Liver (tissue), 9 donors: ENCODE data around the gene TMEM215. TPM values are rescaled to one million over a fixed set of nuclear protein-coding genes. Genes with fewer than 3 reads are reported as not detected.

ENCODE experiments used
- DNase-seq: peaks from one replicate; pipeline ENCODE4 v3.0.0-alpha.2; 2017; ENCODE audit warnings: low spot score
- H3K27ac ChIP-seq, 2 donors: one replicate each; pipeline ENCODE4 v1.7.0; 2013; ENCODE audit warnings: inconsistent platforms in 2 of 2, low read length in 2 of 2, control low read depth in 1 of 2, low read depth in 1 of 2, mild to moderate bottlenecking in 1 of 2
- H3K27me3 ChIP-seq, 4 donors: one replicate each; pipeline versions ENCODE4 v1.6.1 to v1.7.0; 2013; ENCODE audit warnings: low read length in 3 of 4, inconsistent platforms in 1 of 4, mild to moderate bottlenecking in 1 of 4, moderate library complexity in 1 of 4; ENCODE audit not compliant: control insufficient read depth in 4 of 4, insufficient read depth in 4 of 4
- H3K36me3 ChIP-seq, 4 donors: one replicate each; pipeline versions ENCODE4 v1.6.1 to v1.7.0; 2013; ENCODE audit warnings: low read length in 3 of 4, mild to moderate bottlenecking in 3 of 4, low read depth in 1 of 4, moderate library complexity in 1 of 4; ENCODE audit not compliant: control insufficient read depth in 4 of 4, insufficient read depth in 3 of 4
- H3K4me1 ChIP-seq, 4 donors: one replicate each; pipeline versions ENCODE4 v1.6.1 to v1.7.0; 2013; ENCODE audit warnings: low read length in 3 of 4, mild to moderate bottlenecking in 3 of 4, moderate library complexity in 1 of 4; ENCODE audit not compliant: control insufficient read depth in 4 of 4, insufficient read depth in 4 of 4
- H3K4me3 ChIP-seq, 3 donors: one replicate each; pipeline versions ENCODE4 v1.6.1 to v1.7.0; 2013; ENCODE audit warnings: low read length in 3 of 3, control low read depth in 1 of 3, low read depth in 1 of 3, mild to moderate bottlenecking in 1 of 3
- H3K9ac ChIP-seq, 2 donors: one replicate each; pipeline ENCODE4 v1.7.0; 2013; ENCODE audit warnings: low read length in 2 of 2, mild to moderate bottlenecking in 2 of 2, moderate library complexity in 2 of 2, control low read depth in 1 of 2, low read depth in 1 of 2
- H3K9me3 ChIP-seq, 4 donors: one replicate each; pipeline versions ENCODE4 v1.6.1 to v1.7.0; 2013; ENCODE audit warnings: low read length in 3 of 4; ENCODE audit not compliant: control insufficient read depth in 4 of 4
- EGR1 ChIP-seq, 2 donors: IDR thresholded peaks; 2 replicates each; pipeline ENCODE4 v1.6.1; 2016 to 2018; ENCODE audit warnings: antibody characterized with exemption in 2 of 2, low read depth in 2 of 2
- FOXA1 ChIP-seq: IDR thresholded peaks from 2 replicates; pipeline ENCODE4 v1.6.1; 2016; ENCODE audit warnings: antibody characterized with exemption
- FOXA2 ChIP-seq: IDR thresholded peaks from 2 replicates; pipeline ENCODE4 v1.6.1; 2016; ENCODE audit warnings: antibody characterized with exemption
- GABPA ChIP-seq, 2 donors: IDR thresholded peaks in 1 of 2; conservative IDR thresholded peaks in 1 of 2; 2 replicates each; pipeline ENCODE4 v1.6.1; 2016; ENCODE audit warnings: antibody characterized with exemption in 2 of 2, mild to moderate bottlenecking in 1 of 2, moderate library complexity in 1 of 2
- HNF4A ChIP-seq, 2 donors: conservative IDR thresholded peaks; 2 replicates each; pipeline ENCODE4 v1.6.1; 2016; ENCODE audit warnings: antibody characterized with exemption in 2 of 2, mild to moderate bottlenecking in 2 of 2
- HNF4G ChIP-seq: IDR thresholded peaks from 2 replicates; pipeline ENCODE4 v1.6.1; 2016; ENCODE audit warnings: antibody characterized with exemption
- JUND ChIP-seq, 2 donors: IDR thresholded peaks; 2 replicates each; pipeline ENCODE4 v1.6.1; 2016; ENCODE audit warnings: antibody characterized with exemption in 2 of 2
- NR2F2 ChIP-seq: IDR thresholded peaks from 2 replicates; pipeline ENCODE4 v1.6.1; 2016; ENCODE audit warnings: antibody characterized with exemption
- RAD21 ChIP-seq, 2 donors: IDR thresholded peaks; 2 replicates each; pipeline ENCODE4 v1.6.1; 2016; ENCODE audit warnings: antibody characterized with exemption in 2 of 2, mild to moderate bottlenecking in 2 of 2
- REST ChIP-seq: IDR thresholded peaks from 2 replicates; pipeline ENCODE4 v1.6.1; 2016; ENCODE audit warnings: antibody characterized with exemption, mild to moderate bottlenecking
- RXRA ChIP-seq, 2 donors: IDR thresholded peaks; 2 replicates each; pipeline ENCODE4 v1.6.1; 2017 to 2018; ENCODE audit warnings: antibody characterized with exemption in 2 of 2, mild to moderate bottlenecking in 1 of 2
- SP1 ChIP-seq: IDR thresholded peaks from 2 replicates; pipeline ENCODE4 v1.6.1; 2018; ENCODE audit warnings: antibody characterized with exemption, mild to moderate bottlenecking
- TAF1 ChIP-seq: conservative IDR thresholded peaks from 2 replicates; pipeline ENCODE4 v1.6.1; 2016; ENCODE audit warnings: antibody characterized with exemption, mild to moderate bottlenecking
- YY1 ChIP-seq: IDR thresholded peaks from 2 replicates; pipeline ENCODE4 v1.6.1; 2016; ENCODE audit warnings: antibody characterized with exemption, mild to moderate bottlenecking
- WGBS: extraction: QIAGEN DNeasy Blood & Tissue Kit; methylation state at CpG from one replicate; pipeline ENCODE4 v1.1.7; 2013; 5-methylcytosine and 5-hydroxymethylcytosine counted together
- polyA plus RNA-seq, 2 donors: library from polyadenylated mRNA; stranded (reverse) in 1 of 2; unstranded in 1 of 2; fragments of 200-250 nt in 1 of 2; fragments of >200 nt in 1 of 2; fragmentation: Nextera tagmentation in 1 of 2; extraction: Ambion mirVana in 1 of 2; gene quantifications; one replicate each; pipeline versions ENCODE4 v1.2.1 to v1.2.3, GENCODE V29; 2013 to 2015
- total RNA-seq, 2 donors: library from RNA; depleted of rRNA; stranded (reverse); fragments of >200 nt; gene quantifications; one replicate each; pipeline ENCODE4 v1.2.3, GENCODE V29; 2014
- TF ChIP-seq, protein P1 (sequence below): fragments of 150-350 bp; IDR thresholded peaks from 2 replicates; pipeline ENCODE4 v1.5.1; 2017; ENCODE audit warnings: improper control_type of control experiment, low read depth, low read length; ENCODE audit not compliant: missing input control
- TF ChIP-seq, protein P2 (sequence below): IDR thresholded peaks from 2 replicates; pipeline ENCODE4 v1.6.1; 2016; ENCODE audit warnings: antibody characterized with exemption
- TF ChIP-seq, protein P3 (sequence below): IDR thresholded peaks from 2 replicates; pipeline ENCODE4 v1.6.1; 2016; ENCODE audit warnings: antibody characterized with exemption
- TF ChIP-seq, protein P4 (sequence below): IDR thresholded peaks from 2 replicates; pipeline ENCODE4 v1.6.1; 2016; ENCODE audit warnings: antibody characterized with exemption
- donor health status: healthy.
- donor health status: healthy.
- donor health status: healthy.
- donor health status: healthy.
- donor health status: healthy.

TMEM215 gene
- total and polyA plus RNA-seq, 4 donors = not detected

GRCh38 chr9:32737378-32737777, 46.0 kb upstream of the TMEM215 start:
- DNase-seq = no peak
- WGBS = 70% methylated on average over 1 of the region's 1 CpG
- H3K9ac ChIP-seq = no peak overlapping the region
- H3K4me3 ChIP-seq = no peak overlapping the region
- no peaks in the 10 kb centered on the region for H3K9me3 ChIP-seq
- H3K4me1 ChIP-seq = peaks cover 0 to 6% (median under 1%) of the 10 kb centered on the region in 4 donors
- H3K27ac ChIP-seq = no peak overlapping the region
- H3K27me3 ChIP-seq = no peaks in the 10 kb centered on the region
- TF ChIP-seq, protein P1, sequence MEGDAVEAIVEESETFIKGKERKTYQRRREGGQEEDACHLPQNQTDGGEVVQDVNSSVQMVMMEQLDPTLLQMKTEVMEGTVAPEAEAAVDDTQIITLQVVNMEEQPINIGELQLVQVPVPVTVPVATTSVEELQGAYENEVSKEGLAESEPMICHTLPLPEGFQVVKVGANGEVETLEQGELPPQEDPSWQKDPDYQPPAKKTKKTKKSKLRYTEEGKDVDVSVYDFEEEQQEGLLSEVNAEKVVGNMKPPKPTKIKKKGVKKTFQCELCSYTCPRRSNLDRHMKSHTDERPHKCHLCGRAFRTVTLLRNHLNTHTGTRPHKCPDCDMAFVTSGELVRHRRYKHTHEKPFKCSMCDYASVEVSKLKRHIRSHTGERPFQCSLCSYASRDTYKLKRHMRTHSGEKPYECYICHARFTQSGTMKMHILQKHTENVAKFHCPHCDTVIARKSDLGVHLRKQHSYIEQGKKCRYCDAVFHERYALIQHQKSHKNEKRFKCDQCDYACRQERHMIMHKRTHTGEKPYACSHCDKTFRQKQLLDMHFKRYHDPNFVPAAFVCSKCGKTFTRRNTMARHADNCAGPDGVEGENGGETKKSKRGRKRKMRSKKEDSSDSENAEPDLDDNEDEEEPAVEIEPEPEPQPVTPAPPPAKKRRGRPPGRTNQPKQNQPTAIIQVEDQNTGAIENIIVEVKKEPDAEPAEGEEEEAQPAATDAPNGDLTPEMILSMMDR = no peak
- TF ChIP-seq RXRA (IDR thresholded peaks at IDR 0.05) = no peak
- TF ChIP-seq EGR1 (IDR thresholded peaks at IDR 0.05; ENCODE audit: low read depth in 2 of 2) = no peak
- TF ChIP-seq JUND (IDR thresholded peaks at IDR 0.05) = no peak
- TF ChIP-seq, protein P2, sequence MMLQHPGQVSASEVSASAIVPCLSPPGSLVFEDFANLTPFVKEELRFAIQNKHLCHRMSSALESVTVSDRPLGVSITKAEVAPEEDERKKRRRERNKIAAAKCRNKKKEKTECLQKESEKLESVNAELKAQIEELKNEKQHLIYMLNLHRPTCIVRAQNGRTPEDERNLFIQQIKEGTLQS = no peak
- no peak for TF ChIP-seq REST
- no peak for TF ChIP-seq SP1
- TF ChIP-seq TAF1 = no peak
- no peak for TF ChIP-seq FOXA1
- no peak for TF ChIP-seq RAD21 (IDR thresholded peaks at IDR 0.05)
- H3K36me3 ChIP-seq = no peaks in the 10 kb centered on the region

DNA sequence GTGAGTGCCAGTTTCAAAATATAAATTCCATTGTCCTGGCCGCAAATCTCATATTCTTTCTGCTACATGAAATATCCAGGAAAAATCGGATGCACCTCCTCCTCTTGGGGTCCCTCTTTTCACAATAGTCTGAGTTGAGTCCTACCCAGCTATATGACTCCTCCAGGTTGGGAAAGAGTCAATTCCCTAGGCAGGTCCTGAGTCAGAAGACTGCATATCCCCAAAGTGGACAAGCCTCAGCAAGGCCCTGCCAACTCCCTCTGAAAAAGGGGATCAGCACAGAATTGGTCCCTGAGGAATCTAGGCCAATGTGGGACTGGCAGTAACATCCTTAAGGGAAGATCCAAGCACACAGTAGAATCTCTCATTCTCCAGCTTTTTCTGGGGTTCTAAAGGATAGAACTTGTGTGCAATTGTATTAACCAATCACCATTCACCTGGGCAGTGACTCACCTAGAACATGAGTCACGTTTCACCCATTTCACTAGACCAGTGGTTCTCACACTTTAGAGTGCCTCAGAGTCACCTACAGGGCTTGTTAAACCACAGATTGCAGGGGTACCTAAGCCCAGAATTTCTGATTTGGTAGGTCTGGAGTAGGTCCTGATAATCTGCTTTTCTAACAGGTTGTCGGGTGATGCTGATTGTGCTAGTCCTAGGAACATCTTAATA, 44.7 kb upstream of the TMEM215 start:
- no peak overlapping the region for H3K4me3 ChIP-seq
- H3K4me1 ChIP-seq = peaks cover 0 to 6% (median under 1%) of the 10 kb centered on the region in 4 donors
- no peaks in the 10 kb centered on the region for H3K27me3 ChIP-seq
- H3K27ac ChIP-seq = no peak overlapping the region
- no peak overlapping the region for H3K9ac ChIP-seq
- TF ChIP-seq, protein P3, sequence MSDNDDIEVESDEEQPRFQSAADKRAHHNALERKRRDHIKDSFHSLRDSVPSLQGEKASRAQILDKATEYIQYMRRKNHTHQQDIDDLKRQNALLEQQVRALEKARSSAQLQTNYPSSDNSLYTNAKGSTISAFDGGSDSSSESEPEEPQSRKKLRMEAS = no peak
- TF ChIP-seq GABPA (IDR thresholded peaks at IDR 0.05 in 1 of 2, conservative IDR thresholded peaks at IDR 0.05 in 1 of 2) (no peak), FOXA2 (no peak), TAF1 (no peak), NR2F2 (no peak), JUND (IDR thresholded peaks at IDR 0.05) (no peak), RAD21 (IDR thresholded peaks at IDR 0.05) (no peak), HNF4A (conservative IDR thresholded peaks at IDR 0.05) (no peak), HNF4G (no peak), RXRA (IDR thresholded peaks at IDR 0.05) (no peak), EGR1 (IDR thresholded peaks at IDR 0.05; ENCODE audit: low read depth in 2 of 2) (no peak), FOXA1 (no peak), YY1 (no peak)
- TF ChIP-seq, protein P1 = no peak
- TF ChIP-seq, protein P4, sequence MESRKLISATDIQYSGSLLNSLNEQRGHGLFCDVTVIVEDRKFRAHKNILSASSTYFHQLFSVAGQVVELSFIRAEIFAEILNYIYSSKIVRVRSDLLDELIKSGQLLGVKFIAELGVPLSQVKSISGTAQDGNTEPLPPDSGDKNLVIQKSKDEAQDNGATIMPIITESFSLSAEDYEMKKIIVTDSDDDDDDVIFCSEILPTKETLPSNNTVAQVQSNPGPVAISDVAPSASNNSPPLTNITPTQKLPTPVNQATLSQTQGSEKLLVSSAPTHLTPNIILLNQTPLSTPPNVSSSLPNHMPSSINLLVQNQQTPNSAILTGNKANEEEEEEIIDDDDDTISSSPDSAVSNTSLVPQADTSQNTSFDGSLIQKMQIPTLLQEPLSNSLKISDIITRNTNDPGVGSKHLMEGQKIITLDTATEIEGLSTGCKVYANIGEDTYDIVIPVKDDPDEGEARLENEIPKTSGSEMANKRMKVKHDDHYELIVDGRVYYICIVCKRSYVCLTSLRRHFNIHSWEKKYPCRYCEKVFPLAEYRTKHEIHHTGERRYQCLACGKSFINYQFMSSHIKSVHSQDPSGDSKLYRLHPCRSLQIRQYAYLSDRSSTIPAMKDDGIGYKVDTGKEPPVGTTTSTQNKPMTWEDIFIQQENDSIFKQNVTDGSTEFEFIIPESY = no peak
- TF ChIP-seq, protein P2 = no peak
- no peak for DNase-seq
- 84% methylated on average over 4 of the region's 4 CpGs for WGBS
- H3K9me3 ChIP-seq = no peaks in the 10 kb centered on the region
- no peaks in the 10 kb centered on the region for H3K36me3 ChIP-seq
